Neural crest cell (in vitro differentiated cells): ENCODE data around the gene SLC32A1. TPM values are rescaled to one million over a fixed set of nuclear protein-coding genes. Genes with fewer than 3 reads are reported as not detected.

Experiments used
- DNase-seq: peaks from one replicate; pipeline ENCODE4 v3.0.0; 2021; ENCODE audit warnings: low read depth, mixed read lengths, low spot score
- H3K27ac Mint-ChIP-seq: one replicate; pipeline ENCODE4 v1.8.0; 2021; ENCODE audit warnings: mild to moderate bottlenecking, mixed read lengths; ENCODE audit not compliant: unreplicated experiment
- H3K27me3 Mint-ChIP-seq: 2 replicates; pipeline ENCODE4 v1.8.0; 2021; ENCODE audit warnings: low read depth, mild to moderate bottlenecking, mixed read lengths
- H3K36me3 Mint-ChIP-seq: 2 replicates; pipeline ENCODE4 v1.8.0; 2021; ENCODE audit warnings: low read depth, mild to moderate bottlenecking, mixed read lengths
- H3K4me1 Mint-ChIP-seq: 2 replicates; pipeline ENCODE4 v1.8.0; 2021; ENCODE audit warnings: mixed read lengths
- H3K4me3 Mint-ChIP-seq: one replicate; pipeline ENCODE4 v1.8.0; 2021; ENCODE audit warnings: mild to moderate bottlenecking, mixed read lengths
- H3K9me3 Mint-ChIP-seq: 2 replicates; pipeline ENCODE4 v1.8.0; 2021; ENCODE audit warnings: mixed read lengths
- CTCF ChIP-seq: fragments of 200-600 bp; sonication (generic); conservative IDR thresholded peaks from 2 replicates; pipeline ENCODE4 v1.5.0; 2021; ENCODE audit warnings: antibody characterized with exemption, mild to moderate bottlenecking
- total RNA-seq: library from RNA; stranded (reverse); gene quantifications from 2 replicates; pipeline ENCODE4 v1.2.1, GENCODE V29; 2021

Gene SLC32A1
- total RNA-seq, 1 donor from 2014 or later = 0.09 TPM

- H3K9me3 Mint-ChIP-seq = no peaks in the 10 kb centered on the region
- H3K36me3 Mint-ChIP-seq = peaks cover 2% of the 10 kb centered on the region
- H3K4me3 Mint-ChIP-seq = peak overlapping the region; percentile 69
- peak; percentile 77 for DNase-seq
- peaks cover 100% of the 10 kb centered on the region for H3K27me3 Mint-ChIP-seq
- TF ChIP-seq CTCF = peak; percentile 58
- no peak overlapping the region for H3K27ac Mint-ChIP-seq
- peaks cover 49% of the 10 kb centered on the region for H3K4me1 Mint-ChIP-seq
Observed at GRCh38 chr20:38725931-38726803, 1.9 kb downstream of the SLC32A1 start.

GRCh38 chr20:38726804-38727606 is 2.7 kb downstream of the SLC32A1 start:
- H3K36me3 Mint-ChIP-seq = peaks cover 2% of the 10 kb centered on the region
- H3K27me3 Mint-ChIP-seq = peaks cover 100% of the 10 kb centered on the region
- peaks cover 50% of the 10 kb centered on the region for H3K4me1 Mint-ChIP-seq
- no peak overlapping the region for H3K27ac Mint-ChIP-seq
- H3K4me3 Mint-ChIP-seq = no peak overlapping the region
- peak; percentile 47 for TF ChIP-seq CTCF
- peak; percentile 83 for DNase-seq
- H3K9me3 Mint-ChIP-seq = no peaks in the 10 kb centered on the region

GRCh38 chr20:38727607-38728190 is 3.4 kb downstream of the SLC32A1 start:
- Mint-ChIP-seq H3K4me3 (no peak overlapping the region), H3K36me3 (peaks cover 2% of the 10 kb centered on the region), H3K27me3 (peaks cover 100% of the 10 kb centered on the region), H3K27ac (no peak overlapping the region), H3K4me1 (peaks cover 50% of the 10 kb centered on the region), H3K9me3 (no peaks in the 10 kb centered on the region)
- no peak for TF ChIP-seq CTCF
- no peak for DNase-seq

- Mint-ChIP-seq H3K4me3 (no peak overlapping the region), H3K27ac (no peak overlapping the region), H3K4me1 (peaks cover 47% of the 10 kb centered on the region), H3K27me3 (peaks cover 100% of the 10 kb centered on the region), H3K36me3 (peaks cover 2% of the 10 kb centered on the region), H3K9me3 (no peaks in the 10 kb centered on the region)
- TF ChIP-seq CTCF = no peak
- no peak for DNase-seq
Observed at GRCh38 chr20:38728191-38728781, 4.0 kb downstream of the SLC32A1 start.

GRCh38 chr20:38728911-38729642 is 4.8 kb downstream of the SLC32A1 start:
- peak overlapping the region; percentile 47 for H3K4me3 Mint-ChIP-seq
- TF ChIP-seq CTCF = no peak
- H3K9me3 Mint-ChIP-seq = no peaks in the 10 kb centered on the region
- H3K4me1 Mint-ChIP-seq = peaks cover 44% of the 10 kb centered on the region
- H3K36me3 Mint-ChIP-seq = peaks cover 2% of the 10 kb centered on the region
- DNase-seq = no peak
- peaks cover 100% of the 10 kb centered on the region for H3K27me3 Mint-ChIP-seq
- no peak overlapping the region for H3K27ac Mint-ChIP-seq
